ENCODE measurements around the gene SCRG1.

DNA sequence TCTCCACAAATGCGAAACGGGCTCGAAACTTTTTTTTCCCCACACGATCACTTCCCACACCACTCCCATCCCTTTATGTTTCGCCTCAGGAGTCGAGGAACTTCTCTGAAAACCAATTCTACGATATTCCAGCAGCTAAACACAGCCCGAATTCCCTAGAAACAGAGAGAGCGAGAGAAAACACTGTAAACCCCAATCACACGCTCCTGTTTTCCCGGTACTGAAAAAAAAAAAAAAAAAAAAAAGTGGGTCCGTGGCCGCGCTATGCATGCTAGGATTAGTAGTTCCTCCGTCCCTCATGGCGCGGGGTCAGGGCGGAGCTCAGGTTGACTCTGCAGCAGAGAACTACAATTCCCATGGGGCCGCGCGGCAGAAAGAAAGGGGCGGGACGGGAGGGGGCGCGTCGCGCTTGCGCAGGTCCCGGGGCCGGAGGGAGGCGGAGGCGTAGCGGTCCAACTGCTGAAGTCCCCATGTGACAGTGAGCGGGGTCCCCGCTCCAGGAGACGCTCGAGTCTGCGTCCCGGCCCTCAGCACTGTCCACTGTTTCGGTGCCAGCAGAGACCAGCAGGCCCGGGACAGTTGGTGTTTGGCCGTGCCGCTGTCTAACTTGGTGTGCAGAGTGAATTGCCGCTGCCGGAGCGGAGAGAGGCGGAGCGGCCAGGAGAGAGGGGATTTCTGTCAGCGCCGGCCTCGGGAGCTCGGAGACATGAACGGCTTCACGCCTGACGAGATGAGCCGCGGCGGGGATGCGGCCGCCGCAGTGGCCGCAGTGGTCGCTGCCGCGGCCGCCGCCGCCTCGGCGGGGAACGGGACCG lies 28.2 kb downstream of the SCRG1 start, which contains the start of gene SAP30:
- TF ChIP-seq POLR2A (IDR thresholded peaks at IDR 0.05; ENCODE audit: low read length) = peak; percentile 93
- TF ChIP-seq GATA1 (IDR thresholded peaks at IDR 0.05; ENCODE audit: low read depth, low read length) = no peak

Data from erythroblast (primary cell).